ENCODE results near the gene FOXI3. TPM values are rescaled to one million over a fixed set of nuclear protein-coding genes. Genes with fewer than 3 reads are reported as not detected.

The FOXI3 gene
- polyA plus RNA-seq, 1 donor: not detected

Other genes starting within 250 kb of the FOXI3 start
- 14.1 TPM for gene EIF2AK3, start 174.8 kb upstream of the FOXI3 start, polyA plus RNA-seq
- 28.3 TPM for gene RPIA, start 239.0 kb upstream of the FOXI3 start, polyA plus RNA-seq

Measured in large intestine (tissue), 1 donor.